HepG2 (cell line): ENCODE data around the gene EFEMP2. TPM values are rescaled to one million over a fixed set of nuclear protein-coding genes. Genes with fewer than 3 reads are reported as not detected.

Source experiments
- ARID5B ChIP-seq: IDR thresholded peaks from 2 replicates; pipeline ENCODE4 v1.4.0; 2020; ENCODE audit warnings: mild to moderate bottlenecking, missing genetic modification reagents
- DMAP1 ChIP-seq: IDR thresholded peaks from 2 replicates; pipeline ENCODE4 v1.6.1; 2016
- MEF2D ChIP-seq: sonication (generic); formaldehyde crosslinking; IDR thresholded peaks from 2 replicates; pipeline ENCODE4 v1.5.1; 2020; ENCODE audit warnings: mild to moderate bottlenecking, missing genetic modification reagents
- MTA1 ChIP-seq: sonication (generic); formaldehyde crosslinking; IDR thresholded peaks from 2 replicates; pipeline ENCODE4 v1.4.0; 2020; ENCODE audit warnings: missing genetic modification reagents, mild to moderate bottlenecking, borderline replicate concordance
- MXD4 ChIP-seq: IDR thresholded peaks from 2 replicates; pipeline ENCODE4 v1.6.1; 2016; ENCODE audit warnings: mild to moderate bottlenecking, missing biosample characterization, missing genetic modification reagents
- PAXIP1 ChIP-seq: sonication (generic); formaldehyde crosslinking; conservative IDR thresholded peaks from 2 replicates; pipeline ENCODE4 v1.4.0; 2020; ENCODE audit warnings: mild to moderate bottlenecking, missing genetic modification reagents, moderate library complexity
- SMYD3 ChIP-seq: sonication (generic); formaldehyde crosslinking; IDR thresholded peaks from 2 replicates; pipeline ENCODE4 v1.8.1; 2023; ENCODE audit warnings: mild to moderate bottlenecking, missing genetic modification reagents
- UBTF ChIP-seq: sonication (generic); formaldehyde crosslinking; IDR thresholded peaks from 2 replicates; pipeline ENCODE4 v1.4.0; 2020; ENCODE audit warnings: mild to moderate bottlenecking, missing genetic modification reagents
- YEATS4 ChIP-seq: sonication (generic); formaldehyde crosslinking; IDR thresholded peaks from 2 replicates; pipeline ENCODE4 v1.4.0; 2020; ENCODE audit warnings: missing genetic modification reagents, borderline replicate concordance
- ZFP90 ChIP-seq: sonication (generic); formaldehyde crosslinking; IDR thresholded peaks from 2 replicates; pipeline ENCODE4 v1.8.0; 2022; ENCODE audit warnings: missing genetic modification reagents, mild to moderate bottlenecking, inconsistent platforms, borderline replicate concordance
- ZNF264 ChIP-seq: sonication (generic); formaldehyde crosslinking; IDR thresholded peaks from 2 replicates; pipeline ENCODE4 v1.4.0; 2020; ENCODE audit warnings: missing genetic modification reagents
- ZNF350 ChIP-seq: sonication (generic); formaldehyde crosslinking; IDR thresholded peaks from 2 replicates; pipeline ENCODE4 v1.4.0; 2020; ENCODE audit warnings: mild to moderate bottlenecking, low read depth, missing genetic modification reagents, borderline replicate concordance
- ZNF468 ChIP-seq: sonication (generic); formaldehyde crosslinking; IDR thresholded peaks from 2 replicates; pipeline ENCODE4 v1.8.0; 2022; ENCODE audit warnings: mild to moderate bottlenecking, moderate library complexity, missing genetic modification reagents
- ZNF687 ChIP-seq: sonication (generic); formaldehyde crosslinking; IDR thresholded peaks from 2 replicates; pipeline ENCODE4 v1.5.1; 2020; ENCODE audit warnings: mild to moderate bottlenecking, missing genetic modification reagents, moderate library complexity
- polyA plus RNA-seq, 8 experiments: library from polyadenylated mRNA; depleted of rRNA in 3 of 8; stranded (reverse) in 7 of 8; unstranded in 1 of 8; fragments of >200 nt; fragmentation: Illumina TruSeq in 4 of 8; extraction: Trizol in 4 of 8; gene quantifications; 2 replicates each; pipeline versions ENCODE4 v1.2.1 to v1.2.3, GENCODE V29; 2011 to 2016; ENCODE audit warnings: low read depth in 4 of 8, missing spikeins in 1 of 8, mixed read lengths in 1 of 8; ENCODE audit not compliant: insufficient read depth in 1 of 8
- total RNA-seq, 5 experiments: library from RNA; depleted of rRNA; stranded (reverse); fragments of >200 nt; fragmentation: Illumina TruSeq; extraction: Trizol; gene quantifications; 2 replicates each; pipeline ENCODE4 v1.2.3, GENCODE V29; 2016; ENCODE audit warnings: low read depth in 1 of 5

Gene EFEMP2
- total and polyA plus RNA-seq, 2 of the 13 experiments (the other 11 are each of a cell fraction or from before 2014, with no cell fraction given) = 7.4 to 29.7 TPM

GRCh38 chr11:65821107-65821506, 51.5 kb downstream of the EFEMP2 start (continued):
- TF ChIP-seq MEF2D (CRISPR knock-in tag) = 0 out of 2 replicates have a peak, but pooled peaks have one; percentile 37
- TF ChIP-seq ARID5B (CRISPR knock-in tag) = peak; percentile 64; the same call in 1 of the 2 replicates
- TF ChIP-seq SMYD3 (CRISPR knock-in tag) = no peak
- TF ChIP-seq MXD4 (CRISPR knock-in tag) = 0 out of 2 replicates have a peak, but pooled peaks have one; percentile 33
- TF ChIP-seq ZNF264 (CRISPR knock-in tag) = no peak
- TF ChIP-seq PAXIP1 (CRISPR knock-in tag) = peak; percentile 64
- no peak for TF ChIP-seq ZNF468 (CRISPR knock-in tag)
- 0 out of 2 replicates have a peak, but pooled peaks have one; percentile 22 for TF ChIP-seq UBTF (CRISPR knock-in tag)
- TF ChIP-seq YEATS4 (CRISPR knock-in tag) = peak; percentile 54; the same call in 1 of the 2 replicates
- TF ChIP-seq ZNF350 (CRISPR knock-in tag) = peak; percentile 28; the same call in 1 of the 2 replicates
- peak; percentile 59 for TF ChIP-seq ZNF687 (CRISPR knock-in tag)
- 0 out of 2 replicates have a peak, but pooled peaks have one; percentile 56 for TF ChIP-seq ZFP90 (CRISPR knock-in tag)
- TF ChIP-seq MTA1 = peak; percentile 35; the same call in 1 of the 2 replicates
- TF ChIP-seq DMAP1 (CRISPR knock-in tag) = peak; percentile 40; the same call in 1 of the 2 replicates
